Mammary epithelial cell (primary cell): Measurements from ENCODE around the gene BHMT.

ENCODE experiments used
- EZH2 ChIP-seq: IDR thresholded peaks from 2 replicates; pipeline ENCODE4 v1.6.1; 2012; ENCODE audit warnings: low read length, inconsistent platforms, borderline replicate concordance
- TF ChIP-seq, protein P1 (sequence below), 2 donors: IDR thresholded peaks in 1 of 2; conservative IDR thresholded peaks in 1 of 2; 2 replicates each; pipeline ENCODE4 v1.5.1; 2011 to 2012; ENCODE audit warnings: inconsistent platforms in 2 of 2, low read length in 2 of 2, mild to moderate bottlenecking in 2 of 2, control low read depth in 1 of 2, low read depth in 1 of 2; ENCODE audit not compliant: insufficient read depth in 1 of 2; ENCODE audit errors: extremely low read depth in 1 of 2

DNA sequence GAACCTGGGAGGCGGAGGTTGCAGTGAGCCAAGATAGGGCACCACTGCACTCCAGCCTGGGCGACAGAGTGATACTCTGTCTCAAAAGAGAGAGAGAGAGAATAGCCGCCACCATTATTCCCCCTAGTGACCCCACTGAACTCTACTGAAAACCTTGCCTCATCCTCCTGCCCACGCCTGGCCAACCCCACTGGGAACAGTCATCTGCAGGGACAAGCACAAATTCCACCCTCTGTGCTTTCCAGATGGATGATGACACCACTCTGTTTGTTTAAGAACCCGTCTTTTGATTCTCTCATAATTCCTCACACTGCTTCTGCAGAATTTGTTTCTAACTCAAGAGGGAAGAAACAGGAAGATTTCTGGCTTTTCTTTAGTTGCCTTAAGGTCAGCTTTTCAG is 29.8 kb upstream of the BHMT start:
- TF ChIP-seq, protein P1, sequence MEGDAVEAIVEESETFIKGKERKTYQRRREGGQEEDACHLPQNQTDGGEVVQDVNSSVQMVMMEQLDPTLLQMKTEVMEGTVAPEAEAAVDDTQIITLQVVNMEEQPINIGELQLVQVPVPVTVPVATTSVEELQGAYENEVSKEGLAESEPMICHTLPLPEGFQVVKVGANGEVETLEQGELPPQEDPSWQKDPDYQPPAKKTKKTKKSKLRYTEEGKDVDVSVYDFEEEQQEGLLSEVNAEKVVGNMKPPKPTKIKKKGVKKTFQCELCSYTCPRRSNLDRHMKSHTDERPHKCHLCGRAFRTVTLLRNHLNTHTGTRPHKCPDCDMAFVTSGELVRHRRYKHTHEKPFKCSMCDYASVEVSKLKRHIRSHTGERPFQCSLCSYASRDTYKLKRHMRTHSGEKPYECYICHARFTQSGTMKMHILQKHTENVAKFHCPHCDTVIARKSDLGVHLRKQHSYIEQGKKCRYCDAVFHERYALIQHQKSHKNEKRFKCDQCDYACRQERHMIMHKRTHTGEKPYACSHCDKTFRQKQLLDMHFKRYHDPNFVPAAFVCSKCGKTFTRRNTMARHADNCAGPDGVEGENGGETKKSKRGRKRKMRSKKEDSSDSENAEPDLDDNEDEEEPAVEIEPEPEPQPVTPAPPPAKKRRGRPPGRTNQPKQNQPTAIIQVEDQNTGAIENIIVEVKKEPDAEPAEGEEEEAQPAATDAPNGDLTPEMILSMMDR (conservative IDR thresholded peaks at IDR 0.05 in 1 of 2, IDR thresholded peaks at IDR 0.05 in 1 of 2; ENCODE audit: extremely low read depth in 1 of 2, insufficient read depth in 1 of 2, low read depth in 1 of 2, low read length in 2 of 2): no peak
- TF ChIP-seq EZH2: no peak
